Colonic mucosa (tissue), 4 donors: ENCODE measurements around the gene SPTLC2. TPM values are rescaled to one million over a fixed set of nuclear protein-coding genes. Genes with fewer than 3 reads are reported as not detected.
"Not testable (repeated sequence)": the region's sequence is repeated elsewhere in the genome, so short reads cannot be mapped to it uniquely, and the experiment has no call there.

ENCODE experiments used
- DNase-seq: peaks from one replicate; pipeline ENCODE4 v3.0.0-alpha.2; 2020
- H3K27ac ChIP-seq: fragments of 200-600 bp; one replicate; pipeline ENCODE4 v1.8.0; 2021
- H3K27me3 ChIP-seq: fragments of 200-600 bp; one replicate; pipeline ENCODE4 v1.8.0; 2021
- H3K36me3 ChIP-seq: fragments of 200-600 bp; one replicate; pipeline ENCODE4 v1.8.0; 2021
- H3K4me1 ChIP-seq: fragments of 200-600 bp; one replicate; pipeline ENCODE4 v1.8.0; 2021; ENCODE audit warnings: mild to moderate bottlenecking
- H3K4me3 ChIP-seq: fragments of 200-600 bp; one replicate; pipeline ENCODE4 v1.8.0; 2021
- H3K9ac ChIP-seq, 2 donors: one replicate each; pipeline ENCODE4 v1.7.0; 2013; ENCODE audit warnings: control low read depth in 2 of 2, low read depth in 2 of 2, low read length in 2 of 2
- H3K9me3 ChIP-seq: fragments of 200-600 bp; one replicate; pipeline ENCODE4 v1.8.0; 2021
- intact Hi-C: fragments of 100-400 bp; cut with DNase I; formaldehyde crosslinking; loops from one replicate; pipeline ENCODE4 v1.14.1; 2022
- total RNA-seq, 2 donors: library from RNA; stranded (reverse); fragmentation: NEBNext Ultra II Directional in 1 of 2; extraction: Animal tissue kit (Norgen Biotek cat#: 25700) in 1 of 2; gene quantifications; one replicate each; pipeline ENCODE4 v1.2.1, GENCODE V29; 2021
- TF ChIP-seq, protein P1 (sequence below): fragments of 200-600 bp; IDR thresholded peaks from one replicate; pipeline ENCODE4 v1.8.0; 2022; ENCODE audit warnings: antibody characterized with exemption, mild to moderate bottlenecking
- donor health status: healthy.
- donor health status: DM: no; HTN: no; CAD: no.
- donor health status: DM: no; HTN: no; CAD: no.

SPTLC2 gene
- total RNA-seq, 2 donors from 2014 or later = 68.3 to 70.1 TPM

DNA sequence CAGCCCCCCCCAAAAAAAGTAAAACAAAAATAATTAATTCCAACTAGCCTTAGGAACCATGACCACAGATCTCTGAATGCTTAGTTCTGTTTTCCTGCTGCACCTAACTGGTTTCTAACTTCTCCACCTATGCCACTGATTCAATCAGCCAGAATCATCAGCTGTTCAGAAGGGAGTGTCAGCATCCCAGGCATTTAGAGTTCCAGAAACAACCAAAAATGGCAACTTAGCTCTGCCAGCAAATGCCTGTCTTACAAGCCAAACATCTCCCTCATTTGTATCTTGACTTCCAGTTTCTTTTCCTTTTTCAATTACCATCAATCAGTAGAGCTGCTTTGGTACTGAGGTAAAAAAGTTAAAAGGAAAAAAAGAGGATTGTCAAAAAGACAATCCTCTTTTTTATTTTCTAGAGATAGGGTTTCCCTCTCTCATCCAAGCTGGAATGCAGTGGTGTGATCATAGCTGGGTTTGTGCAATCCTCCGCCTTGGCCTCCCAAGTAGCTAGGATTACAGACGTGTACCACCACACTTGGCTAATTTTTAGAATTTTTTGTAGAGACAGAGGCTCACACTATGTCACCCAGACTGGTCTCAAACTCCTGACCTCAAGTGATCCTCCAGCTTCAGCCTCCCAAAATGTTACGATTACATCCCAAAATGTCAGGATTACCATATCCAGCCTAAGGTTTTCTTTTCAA, 72.7 kb downstream of the SPTLC2 start:
- no peak overlapping the region for H3K9ac ChIP-seq

DNA sequence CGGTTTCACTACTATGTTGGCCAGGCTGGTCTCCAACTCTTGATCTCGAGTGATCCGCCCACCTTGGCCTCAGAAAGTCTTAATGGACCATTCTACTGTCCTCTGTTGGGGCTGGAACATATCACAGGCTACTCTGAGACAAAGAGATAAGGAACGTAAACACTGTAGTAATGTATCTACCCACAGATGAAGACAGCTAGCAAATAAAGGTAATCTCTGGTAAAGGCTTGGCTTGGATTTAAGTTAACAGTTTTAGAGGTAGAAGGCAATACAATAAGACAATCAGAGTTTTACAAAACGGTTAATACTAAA, 73.2 kb downstream of the SPTLC2 start:
- TF ChIP-seq, protein P1, sequence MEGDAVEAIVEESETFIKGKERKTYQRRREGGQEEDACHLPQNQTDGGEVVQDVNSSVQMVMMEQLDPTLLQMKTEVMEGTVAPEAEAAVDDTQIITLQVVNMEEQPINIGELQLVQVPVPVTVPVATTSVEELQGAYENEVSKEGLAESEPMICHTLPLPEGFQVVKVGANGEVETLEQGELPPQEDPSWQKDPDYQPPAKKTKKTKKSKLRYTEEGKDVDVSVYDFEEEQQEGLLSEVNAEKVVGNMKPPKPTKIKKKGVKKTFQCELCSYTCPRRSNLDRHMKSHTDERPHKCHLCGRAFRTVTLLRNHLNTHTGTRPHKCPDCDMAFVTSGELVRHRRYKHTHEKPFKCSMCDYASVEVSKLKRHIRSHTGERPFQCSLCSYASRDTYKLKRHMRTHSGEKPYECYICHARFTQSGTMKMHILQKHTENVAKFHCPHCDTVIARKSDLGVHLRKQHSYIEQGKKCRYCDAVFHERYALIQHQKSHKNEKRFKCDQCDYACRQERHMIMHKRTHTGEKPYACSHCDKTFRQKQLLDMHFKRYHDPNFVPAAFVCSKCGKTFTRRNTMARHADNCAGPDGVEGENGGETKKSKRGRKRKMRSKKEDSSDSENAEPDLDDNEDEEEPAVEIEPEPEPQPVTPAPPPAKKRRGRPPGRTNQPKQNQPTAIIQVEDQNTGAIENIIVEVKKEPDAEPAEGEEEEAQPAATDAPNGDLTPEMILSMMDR = no peak
- H3K27ac ChIP-seq = no peak overlapping the region

More for the DNA sequence above, 72.7 kb downstream of the SPTLC2 start:
- H3K4me3 ChIP-seq = no peak overlapping the region
- H3K9me3 ChIP-seq = no peaks in the 10 kb centered on the region
- H3K4me1 ChIP-seq = no peaks in the 10 kb centered on the region
- no peak for DNase-seq
- no peaks in the 10 kb centered on the region for H3K36me3 ChIP-seq
- intact Hi-C loops = no loop called here
- TF ChIP-seq, protein P1 = no peak
- H3K27me3 ChIP-seq = no peaks in the 10 kb centered on the region
- no peak overlapping the region for H3K27ac ChIP-seq

DNA sequence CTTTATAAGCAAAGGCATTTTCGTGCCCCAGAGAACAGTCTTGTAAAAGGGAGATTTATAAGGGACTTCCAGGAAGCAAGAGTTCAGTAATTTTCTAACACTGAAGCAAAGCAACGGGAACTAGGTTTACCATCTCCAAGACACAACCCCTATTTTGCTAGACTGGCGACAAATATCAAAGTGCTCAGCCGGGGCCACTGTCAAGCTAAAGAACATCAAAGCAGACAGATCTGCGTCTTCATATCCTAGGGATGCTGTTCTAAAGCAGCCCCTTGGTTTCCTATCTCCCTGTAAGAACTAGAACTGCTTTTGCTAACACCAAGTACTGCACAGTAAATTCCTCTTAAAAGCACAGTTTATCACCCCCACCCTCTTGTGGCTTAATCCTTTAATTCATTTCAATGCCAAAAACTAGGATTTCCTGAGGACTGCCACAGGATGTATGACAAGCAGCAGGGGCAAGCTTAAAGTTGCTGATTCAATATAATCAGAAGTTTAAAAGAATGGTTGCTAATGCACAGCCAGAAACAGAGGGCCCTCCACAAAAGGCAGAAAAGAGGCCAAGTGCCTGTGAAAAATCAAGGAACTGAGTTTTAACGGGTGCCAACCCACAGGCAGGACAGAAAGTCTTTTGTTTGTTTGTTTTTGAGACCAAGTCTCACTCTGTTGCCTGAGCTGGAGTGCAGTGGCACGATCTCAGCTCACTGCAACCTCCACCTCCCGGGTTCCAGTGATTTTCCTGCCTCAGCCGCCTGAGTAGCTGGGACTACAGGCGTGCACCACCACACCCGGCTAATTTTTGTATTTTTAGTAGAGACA, 73.8 kb downstream of the SPTLC2 start:
- H3K36me3 ChIP-seq = no peaks in the 10 kb centered on the region
- H3K4me1 ChIP-seq = no peaks in the 10 kb centered on the region
- no peak for DNase-seq
- TF ChIP-seq, protein P1 = no peak
- intact Hi-C loops = no loop called here
- H3K27me3 ChIP-seq = no peaks in the 10 kb centered on the region
- no peaks in the 10 kb centered on the region for H3K9me3 ChIP-seq
- no peak overlapping the region for H3K9ac ChIP-seq
- H3K4me3 ChIP-seq = no peak overlapping the region
- no peak overlapping the region for H3K27ac ChIP-seq

More for the DNA sequence above, 73.2 kb downstream of the SPTLC2 start:
- H3K4me1 ChIP-seq = no peaks in the 10 kb centered on the region
- no peak overlapping the region for H3K9ac ChIP-seq
- H3K36me3 ChIP-seq = no peaks in the 10 kb centered on the region
- DNase-seq = no peak
- no peaks in the 10 kb centered on the region for H3K9me3 ChIP-seq
- no peak overlapping the region for H3K4me3 ChIP-seq
- H3K27me3 ChIP-seq = no peaks in the 10 kb centered on the region
- intact Hi-C loops = no loop called here

DNA sequence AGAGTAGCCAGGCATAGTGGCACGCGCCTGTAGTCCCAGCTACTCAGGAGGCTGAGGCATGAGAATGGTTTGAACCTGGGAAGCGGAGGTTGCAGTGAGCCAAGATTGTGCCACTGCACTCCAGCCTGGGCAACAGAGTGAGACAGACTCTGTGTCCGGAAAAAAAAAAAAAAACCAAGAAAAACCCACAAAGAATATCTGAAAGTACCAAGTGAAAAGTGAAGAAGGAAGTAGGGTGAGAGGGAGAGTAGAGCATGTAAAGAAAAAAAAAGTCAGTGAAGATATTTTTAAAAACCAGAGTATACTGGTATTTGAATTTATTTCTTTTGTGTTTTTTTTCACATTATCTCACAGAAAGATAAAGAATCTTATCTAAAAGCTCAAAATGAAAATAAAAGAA, 74.5 kb downstream of the SPTLC2 start:
- intact Hi-C loops = no loop called here
- DNase-seq = no peak
- no peak overlapping the region for H3K27ac ChIP-seq
- TF ChIP-seq, protein P1 = no peak
- no peaks in the 10 kb centered on the region for H3K9me3 ChIP-seq
- H3K4me1 ChIP-seq = no peaks in the 10 kb centered on the region
- no peak overlapping the region for H3K9ac ChIP-seq
- no peak overlapping the region for H3K4me3 ChIP-seq
- H3K27me3 ChIP-seq = no peaks in the 10 kb centered on the region
- H3K36me3 ChIP-seq = no peaks in the 10 kb centered on the region

DNA sequence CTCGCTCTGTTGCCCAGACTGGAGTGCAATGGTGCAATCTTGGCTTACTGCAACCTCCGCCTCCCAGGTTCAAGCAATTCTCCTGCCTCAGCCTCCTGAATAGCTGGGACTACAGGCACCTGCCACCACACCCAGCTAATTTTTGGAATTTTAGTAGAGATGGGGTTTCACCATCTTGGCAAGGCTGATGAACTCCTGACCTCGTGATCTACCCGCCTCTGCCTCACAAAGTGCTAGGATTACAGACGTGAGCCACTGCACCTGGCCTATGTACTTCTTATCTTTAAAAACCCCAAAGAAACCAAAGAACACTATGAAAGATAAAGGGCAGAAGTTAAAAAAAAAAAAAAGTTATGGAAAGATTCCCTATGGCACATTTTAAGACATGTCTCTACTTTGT, 79.5 kb downstream of the SPTLC2 start:
- H3K9ac ChIP-seq, H3K27me3 ChIP-seq, intact Hi-C loops, H3K27ac ChIP-seq, H3K4me1 ChIP-seq, H3K4me3 ChIP-seq, H3K36me3 ChIP-seq, DNase-seq, H3K9me3 ChIP-seq: not testable (repeated sequence)

DNA sequence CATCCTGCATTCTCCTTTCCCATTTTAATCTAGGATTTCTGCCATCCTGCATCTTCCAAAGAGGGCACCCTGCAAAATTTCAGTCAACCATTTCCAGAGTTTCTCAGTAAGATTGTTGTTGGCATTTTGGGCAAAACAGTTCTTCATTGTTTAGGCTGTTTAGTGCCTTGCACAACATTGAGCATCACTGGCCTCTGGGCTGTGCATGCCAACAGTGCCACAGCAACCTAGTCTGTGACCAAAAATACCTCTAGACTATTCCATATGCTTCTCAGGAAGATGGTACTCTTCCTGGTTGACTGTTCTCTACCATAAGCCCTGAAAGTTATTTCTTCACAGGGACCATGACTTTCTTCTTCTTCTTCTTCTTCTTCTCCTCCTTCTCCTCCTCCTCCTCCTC, 85.4 kb downstream of the SPTLC2 start:
- Histone ChIP-seq H3K27ac (no peak overlapping the region), H3K4me3 (no peak overlapping the region), H3K36me3 (no peaks in the 10 kb centered on the region), H3K9me3 (no peaks in the 10 kb centered on the region), H3K27me3 (no peaks in the 10 kb centered on the region), H3K4me1 (no peaks in the 10 kb centered on the region), H3K9ac (no peak overlapping the region)
- TF ChIP-seq, protein P1 = no peak
- intact Hi-C loops = no loop called here
- DNase-seq = no peak
